Epithelial cell of esophagus (primary cell): ENCODE data around the gene KLK1.
A peak's percentile ranks its signal among the peaks of the same experiment; 100 is the strongest.

Experiments
- DNase-seq: peaks from one replicate; pipeline ENCODE4 v3.0.0; 2010; ENCODE audit warnings: low read depth
- H3K4me3 ChIP-seq: 2 replicates; pipeline ENCODE4 v1.5.1; 2011; ENCODE audit warnings: mild to moderate bottlenecking, low read length, control low read depth
- CTCF ChIP-seq: IDR thresholded peaks from 2 replicates; pipeline ENCODE4 v1.5.1; 2011; ENCODE audit warnings: low read depth, mild to moderate bottlenecking, low read length, control low read depth, inconsistent platforms; ENCODE audit not compliant: insufficient read depth; ENCODE audit errors: missing control alignments

Gene KLK1

GRCh38 chr19:50796634-50797428 lies 26.8 kb downstream of the KLK1 start:
- no peak overlapping the region for H3K4me3 ChIP-seq
- no peak for DNase-seq
- TF ChIP-seq CTCF = no peak

GRCh38 chr19:50796128-50796633 lies 27.4 kb downstream of the KLK1 start:
- TF ChIP-seq CTCF = no peak
- H3K4me3 ChIP-seq = no peak overlapping the region
- DNase-seq = no peak

- TF ChIP-seq CTCF = no peak
- no peak for DNase-seq
- no peak overlapping the region for H3K4me3 ChIP-seq
Observed at GRCh38 chr19:50795664-50796073, 27.9 kb downstream of the KLK1 start.

- peak; percentile 32 for DNase-seq
- no peak overlapping the region for H3K4me3 ChIP-seq
- TF ChIP-seq CTCF = peak; percentile 20
Observed at GRCh38 chr19:50794876-50795663, 28.5 kb downstream of the KLK1 start.

- DNase-seq = no peak
Observed at GRCh38 chr19:50794074-50794875, 29.3 kb downstream of the KLK1 start.

More at GRCh38 chr19:50794074-50794875, 29.3 kb downstream of the KLK1 start:
- no peak overlapping the region for H3K4me3 ChIP-seq
- TF ChIP-seq CTCF = peak; percentile 20
